22Rv1 (cell line): ENCODE measurements around the gene PAFAH1B2.

Experiments used
- H3K27ac ChIP-seq: fragments of 450-650 bp; 2 replicates; pipeline ENCODE4 v1.5.1; 2017
- CTCF ChIP-seq: fragments of 450-650 bp; IDR thresholded peaks from 2 replicates; pipeline ENCODE4 v1.5.1; 2017; ENCODE audit warnings: mild to moderate bottlenecking
- ZFX ChIP-seq: fragments of 450-650 bp; IDR thresholded peaks from 2 replicates; pipeline ENCODE4 v1.6.1; 2017; ENCODE audit warnings: antibody characterized with exemption, borderline replicate concordance

PAFAH1B2 gene

DNA sequence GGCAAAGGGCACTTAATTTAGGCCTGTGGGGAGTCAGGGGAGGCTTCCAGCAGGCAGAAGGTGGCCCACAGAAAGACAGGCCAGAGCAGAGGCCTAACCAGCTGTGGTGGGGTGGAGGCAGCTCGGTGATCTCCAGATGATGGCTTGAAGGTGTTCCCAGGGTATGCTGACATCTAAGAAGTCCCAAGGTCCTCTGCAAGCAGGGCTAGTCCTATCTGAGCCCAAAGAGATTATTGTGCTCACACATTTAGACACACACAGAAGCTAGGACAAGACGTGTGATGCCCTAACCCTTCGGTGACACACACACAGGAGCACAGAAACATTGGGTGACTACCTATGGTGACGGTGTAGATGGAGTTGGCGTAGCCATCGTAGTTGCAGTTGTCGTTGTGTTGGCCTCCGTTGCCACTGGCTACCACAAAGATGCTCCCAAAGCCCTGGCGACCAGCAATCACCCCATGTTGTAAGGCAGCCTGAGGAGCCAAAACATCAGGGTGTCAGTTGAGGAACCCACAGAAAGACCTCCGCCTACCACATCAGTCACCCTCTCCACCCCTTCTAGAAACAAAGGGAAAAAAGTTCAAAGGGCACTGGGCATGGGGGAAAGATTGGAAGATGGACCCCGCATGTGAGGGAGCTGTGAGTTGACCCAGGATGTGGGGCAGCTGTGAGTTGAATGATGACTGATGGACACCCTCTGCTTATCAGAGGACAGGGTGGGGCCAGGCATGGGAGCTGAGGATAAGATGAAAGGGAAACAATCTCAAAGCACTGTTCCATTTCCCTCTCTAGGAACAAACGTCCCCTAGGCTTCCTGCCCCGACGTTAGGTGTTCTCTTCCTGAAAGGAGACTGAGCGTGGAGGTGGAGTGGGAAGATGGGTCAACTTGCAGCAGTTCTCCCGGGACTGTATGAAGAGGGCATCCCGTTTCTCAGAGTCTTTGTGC lies 79.9 kb downstream of the PAFAH1B2 start:
- no peak overlapping the region for H3K27ac ChIP-seq
- no peak for TF ChIP-seq CTCF
- no peak for TF ChIP-seq ZFX

- TF ChIP-seq ZFX (no peak), CTCF (no peak)
- no peak overlapping the region for H3K27ac ChIP-seq
Measured at GRCh38 chr11:117225553-117226170, 81.6 kb downstream of the PAFAH1B2 start.
